DMS 273 (cell line): ENCODE measurements around the gene TMEM8B.

Experiments
- DNase-seq: peaks from one replicate; lab custom pipeline; 2025; ENCODE audit not compliant: unreplicated experiment; lab: John Stamatoyannopoulos, UW

TMEM8B gene, protein sequence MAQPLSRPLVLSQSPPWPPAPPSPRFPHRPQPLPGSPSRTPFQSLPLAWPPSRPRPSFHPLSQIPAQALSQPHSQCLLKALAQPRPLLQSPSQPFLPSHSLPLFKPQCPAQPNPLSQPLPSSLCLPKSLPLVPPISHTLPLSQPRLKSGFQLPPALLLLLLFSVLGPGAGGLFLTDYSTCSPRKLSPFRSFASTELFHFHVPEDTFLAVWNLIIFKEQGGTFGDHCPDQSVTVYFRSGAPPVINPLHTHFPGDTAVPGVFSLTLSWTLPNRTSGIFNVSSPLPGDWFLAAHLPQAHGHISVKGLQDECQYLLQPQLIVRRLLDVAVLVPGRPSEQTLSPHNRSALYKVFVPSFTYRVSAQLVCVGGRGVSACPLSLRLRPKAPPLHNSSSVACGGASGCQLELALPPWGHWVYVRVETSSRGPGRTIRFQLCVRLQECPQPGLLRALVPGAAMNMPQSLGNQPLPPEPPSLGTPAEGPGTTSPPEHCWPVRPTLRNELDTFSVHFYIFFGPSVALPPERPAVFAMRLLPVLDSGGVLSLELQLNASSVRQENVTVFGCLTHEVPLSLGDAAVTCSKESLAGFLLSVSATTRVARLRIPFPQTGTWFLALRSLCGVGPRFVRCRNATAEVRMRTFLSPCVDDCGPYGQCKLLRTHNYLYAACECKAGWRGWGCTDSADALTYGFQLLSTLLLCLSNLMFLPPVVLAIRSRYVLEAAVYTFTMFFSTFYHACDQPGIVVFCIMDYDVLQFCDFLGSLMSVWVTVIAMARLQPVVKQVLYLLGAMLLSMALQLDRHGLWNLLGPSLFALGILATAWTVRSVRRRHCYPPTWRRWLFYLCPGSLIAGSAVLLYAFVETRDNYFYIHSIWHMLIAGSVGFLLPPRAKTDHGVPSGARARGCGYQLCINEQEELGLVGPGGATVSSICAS

DNA sequence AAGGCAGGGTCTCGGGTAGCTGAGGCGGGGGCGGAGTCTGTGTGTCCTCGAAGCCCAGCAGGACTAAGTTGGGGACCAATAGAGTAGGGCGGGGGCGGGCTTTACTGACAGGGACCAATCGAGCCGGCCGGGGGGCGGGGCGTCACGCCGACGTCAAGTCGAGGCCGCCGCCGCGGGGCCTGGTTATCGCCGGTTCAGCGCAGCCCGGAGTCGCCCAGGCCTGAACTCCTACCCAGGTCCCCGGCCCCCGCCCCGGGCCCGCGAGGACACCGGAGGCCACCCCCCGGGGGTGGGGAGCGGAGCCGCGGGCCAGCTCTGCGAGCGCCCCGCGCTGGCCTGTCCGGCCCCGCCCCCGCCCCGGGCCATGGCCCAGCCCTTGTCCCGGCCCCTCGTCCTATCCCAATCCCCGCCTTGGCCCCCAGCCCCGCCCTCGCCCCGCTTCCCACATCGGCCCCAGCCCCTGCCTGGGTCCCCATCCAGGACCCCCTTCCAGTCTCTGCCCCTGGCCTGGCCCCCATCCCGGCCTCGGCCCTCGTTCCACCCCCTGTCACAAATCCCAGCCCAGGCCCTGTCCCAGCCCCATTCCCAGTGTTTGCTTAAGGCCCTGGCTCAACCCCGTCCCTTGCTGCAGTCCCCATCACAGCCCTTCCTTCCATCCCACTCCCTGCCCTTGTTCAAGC, at the start of gene TMEM8B:
TMEM8B (plus strand) TSS at position 145 of the 680 bp plus-strand sequence; CDS start at position 365, 220 bp downstream.
- peak; percentile 96 for DNase-seq

DNA sequence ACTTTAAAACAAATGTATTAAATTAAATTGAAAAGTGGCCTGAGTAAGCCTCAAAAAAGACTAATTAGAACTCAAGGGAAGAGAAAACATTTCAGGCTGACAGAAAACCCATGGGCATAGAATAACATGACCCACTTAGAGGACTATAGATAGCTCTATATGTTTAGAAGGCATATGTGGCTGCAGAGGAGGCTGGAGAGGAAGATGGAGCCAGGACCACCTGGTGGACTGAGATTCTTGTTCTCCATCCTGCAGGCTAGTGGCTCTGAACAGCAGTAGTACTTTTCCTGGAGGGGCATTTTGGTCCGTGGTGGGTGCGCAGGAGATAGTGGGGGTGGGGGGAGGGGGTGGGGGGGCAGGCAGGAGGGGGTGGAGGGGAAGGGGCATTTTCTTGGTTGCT, 48.0 kb upstream of the TMEM8B start:
- no peak for DNase-seq

DNA sequence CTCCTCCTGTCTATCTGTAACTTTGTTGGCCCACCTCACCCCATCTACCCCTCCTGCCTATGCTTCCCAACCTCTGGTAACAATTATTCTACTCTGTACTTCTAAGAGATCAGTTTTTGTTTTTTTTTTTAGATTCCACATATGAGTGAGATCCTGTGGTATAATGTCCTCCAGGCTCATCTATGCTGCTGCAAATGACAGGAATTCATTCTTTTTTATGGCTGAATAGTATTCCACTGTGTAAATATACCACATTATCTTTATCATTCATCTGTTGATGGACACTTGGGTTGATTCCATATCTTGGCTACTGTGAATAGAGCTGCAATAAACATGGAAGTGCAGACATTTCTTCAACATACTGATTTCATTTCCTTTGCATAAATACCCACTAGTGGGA, 45.6 kb upstream of the TMEM8B start:
- DNase-seq, result no peak

DNA sequence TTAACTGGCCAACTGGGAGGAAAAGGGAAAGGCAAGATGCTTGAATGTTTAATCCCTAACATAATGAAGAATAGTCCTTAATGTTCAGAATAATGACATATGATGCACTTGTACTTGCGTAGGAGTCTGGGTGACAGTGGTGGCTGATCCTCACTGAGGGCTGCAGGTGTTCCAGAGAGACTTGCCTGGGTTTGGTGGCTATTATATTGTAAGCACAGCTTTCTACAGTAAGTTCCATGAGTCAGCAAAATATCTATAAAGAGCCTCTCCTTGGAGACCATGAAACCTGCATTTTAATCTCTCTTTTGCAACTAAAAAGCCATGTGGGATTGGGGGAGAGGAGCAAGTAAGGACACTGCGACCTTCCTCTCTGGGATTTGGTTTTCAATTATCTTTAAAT, 39.5 kb upstream of the TMEM8B start:
- no peak for DNase-seq

DNA sequence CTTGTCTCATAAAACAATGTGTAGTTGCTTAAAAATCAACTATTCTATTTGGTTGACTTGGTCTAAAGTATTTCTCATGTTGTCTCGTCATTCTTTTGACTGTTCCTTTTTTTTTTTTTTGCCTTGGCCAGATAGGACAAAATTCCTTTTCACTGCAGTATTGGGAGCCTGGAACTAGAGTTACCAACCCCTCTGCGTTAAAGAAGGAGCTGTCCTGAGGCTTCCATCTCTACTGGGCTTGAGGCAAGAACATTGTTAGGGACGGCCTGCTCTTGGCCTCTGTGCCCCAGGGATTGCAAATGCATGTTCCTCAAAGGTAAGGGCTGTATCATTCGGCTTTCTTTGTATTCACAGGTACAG, 39.0 kb upstream of the TMEM8B start:
- DNase-seq, result no peak

DNA sequence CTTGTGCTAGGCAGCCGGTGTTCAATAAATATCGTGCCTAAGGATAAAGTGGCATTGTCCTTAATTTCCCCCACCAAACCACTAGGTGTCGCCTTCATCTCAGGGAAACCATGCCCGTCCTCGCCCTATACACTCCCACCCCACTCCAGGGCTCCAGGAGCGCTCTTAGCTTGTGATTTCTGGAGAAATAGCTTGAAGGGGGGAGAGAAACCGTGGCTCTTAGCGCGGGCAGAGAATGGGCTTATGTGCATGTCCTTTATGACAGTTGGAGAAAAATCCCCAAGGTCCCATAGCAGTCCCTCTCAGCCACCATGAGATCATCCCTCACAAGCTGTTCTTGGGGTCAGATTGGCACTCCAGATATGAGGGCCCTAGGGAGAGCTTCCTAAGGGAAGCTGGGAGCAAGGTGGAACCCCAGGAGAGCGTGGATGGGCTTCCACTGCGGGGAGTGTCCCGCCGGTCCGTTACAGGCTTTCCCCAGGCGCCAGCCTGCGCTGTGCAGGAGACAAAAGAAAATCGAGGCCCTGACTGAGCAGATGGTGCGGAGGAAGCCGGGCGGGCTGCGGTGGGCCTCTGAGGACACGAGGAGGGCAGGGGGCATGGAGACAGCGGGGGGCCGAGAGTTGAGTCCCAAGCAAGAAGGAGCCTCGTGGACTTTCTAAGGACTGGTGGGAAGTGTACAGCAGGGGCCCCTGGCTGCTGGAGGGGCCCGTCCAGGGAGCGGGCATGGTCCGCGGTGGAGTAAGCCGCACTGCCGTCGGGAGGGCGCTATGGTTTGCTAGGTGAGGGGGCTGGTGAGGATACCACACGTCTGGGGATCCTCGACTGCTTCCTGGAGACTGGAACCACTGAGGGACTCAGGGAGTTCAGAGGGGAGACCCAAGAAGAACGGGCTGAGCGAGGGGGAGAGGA, 38.4 kb upstream of the TMEM8B start:
- peak; percentile 87 for DNase-seq

DNA sequence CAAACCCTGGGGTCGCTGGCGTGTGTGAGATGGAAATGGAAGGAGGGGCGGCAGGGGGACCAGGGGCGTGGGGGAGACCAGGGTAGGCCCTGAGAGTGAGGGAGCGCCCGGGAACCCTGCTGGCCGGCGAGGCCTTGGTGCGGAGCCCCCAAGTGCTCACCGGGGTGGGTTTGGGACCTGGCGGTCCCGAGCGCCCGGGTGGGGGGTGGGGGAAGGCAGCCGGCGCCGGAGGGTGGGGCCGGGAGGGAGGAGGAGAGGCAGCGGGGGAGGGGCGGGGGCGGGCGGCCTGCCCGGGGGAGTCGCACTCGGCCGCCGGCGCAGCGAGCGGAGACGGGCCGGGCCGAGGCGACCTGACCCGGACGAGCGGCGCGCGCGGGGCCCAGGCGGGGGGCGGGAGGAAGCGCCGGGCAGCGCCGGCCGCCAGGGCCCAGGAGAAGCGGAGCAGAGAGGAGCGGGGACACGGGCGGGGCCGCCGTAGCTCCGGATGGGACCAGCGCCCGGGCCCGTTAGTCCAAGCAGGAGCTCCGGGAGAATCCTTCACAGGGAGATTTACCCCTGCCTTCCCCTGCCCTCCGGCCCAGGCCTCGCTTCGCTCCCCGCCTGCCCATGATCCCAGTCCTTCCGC, 37.6 kb upstream of the TMEM8B start, which contains the start of gene NPR2:
NPR2 (plus strand) TSS at position 295 of the 625 bp plus-strand sequence. CDS start 818 bp downstream, outside the sequence.
- DNase-seq, result peak; percentile 29

DNA sequence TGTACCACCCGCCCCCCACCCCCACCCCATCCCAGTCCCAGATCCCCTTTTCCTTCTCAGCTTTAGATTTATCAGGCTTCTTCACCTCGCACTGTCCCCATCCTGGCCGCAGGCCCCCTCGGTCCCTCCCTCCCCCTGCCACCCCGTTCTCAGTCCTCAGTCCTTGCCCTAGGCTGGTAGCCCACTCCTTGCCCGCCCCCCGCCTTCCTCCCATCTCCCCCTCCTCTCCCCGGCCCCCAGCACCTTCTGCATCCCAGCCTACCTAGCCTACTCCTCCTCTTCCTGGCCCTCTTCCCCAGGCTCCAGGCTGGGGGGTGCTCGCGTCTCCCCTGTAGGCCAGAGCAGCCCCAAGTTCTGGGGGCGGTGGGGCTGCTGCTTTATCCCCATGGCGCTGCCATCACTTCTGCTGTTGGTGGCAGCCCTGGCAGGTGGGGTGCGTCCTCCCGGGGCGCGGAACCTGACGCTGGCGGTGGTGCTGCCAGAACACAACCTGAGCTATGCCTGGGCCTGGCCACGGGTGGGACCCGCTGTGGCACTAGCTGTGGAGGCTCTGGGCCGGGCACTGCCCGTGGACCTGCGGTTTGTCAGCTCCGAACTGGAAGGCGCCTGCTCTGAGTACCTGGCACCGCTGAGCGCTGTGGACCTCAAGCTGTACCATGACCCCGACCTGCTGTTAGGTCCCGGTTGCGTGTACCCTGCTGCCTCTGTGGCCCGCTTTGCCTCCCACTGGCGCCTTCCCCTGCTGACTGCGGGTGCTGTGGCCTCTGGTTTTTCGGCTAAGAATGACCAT, 36.8 kb upstream of the TMEM8B start:
- no peak for DNase-seq

DNA sequence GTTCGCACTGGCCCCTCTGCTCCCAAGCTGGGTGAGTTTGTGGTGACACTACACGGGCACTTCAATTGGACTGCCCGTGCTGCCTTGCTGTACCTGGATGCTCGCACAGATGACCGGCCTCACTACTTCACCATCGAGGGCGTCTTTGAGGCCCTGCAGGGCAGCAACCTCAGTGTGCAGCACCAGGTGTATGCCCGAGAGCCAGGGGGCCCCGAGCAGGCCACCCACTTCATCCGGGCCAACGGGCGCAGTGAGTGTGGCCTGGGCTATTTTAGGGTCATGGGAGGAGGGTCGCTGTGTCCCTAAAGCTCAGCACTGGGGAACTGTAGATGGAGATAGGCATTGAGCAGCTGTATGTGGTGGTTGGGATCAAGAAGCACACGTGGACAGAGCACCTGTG, 36.2 kb upstream of the TMEM8B start:
- no peak for DNase-seq

DNA sequence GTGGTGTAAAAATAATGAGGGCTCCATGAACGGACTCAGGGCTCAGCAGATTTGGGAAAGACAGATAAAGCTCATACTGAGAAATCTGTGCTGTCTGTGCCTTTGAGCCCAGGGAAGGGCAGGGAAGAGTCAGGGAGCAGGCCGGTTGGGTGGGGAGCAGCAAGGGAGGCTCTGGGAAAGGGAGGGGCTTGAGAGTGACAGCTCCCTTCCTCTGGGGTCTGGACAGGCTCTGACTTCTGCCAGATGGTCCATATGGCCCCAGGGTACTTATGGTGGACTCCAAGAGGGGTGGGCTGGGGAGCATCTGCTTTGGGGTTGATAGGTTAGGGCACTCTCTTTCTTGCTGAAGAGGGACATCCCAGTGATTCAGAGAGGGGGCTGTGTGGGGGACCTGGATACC, 35.6 kb upstream of the TMEM8B start:
- no peak for DNase-seq

DNA sequence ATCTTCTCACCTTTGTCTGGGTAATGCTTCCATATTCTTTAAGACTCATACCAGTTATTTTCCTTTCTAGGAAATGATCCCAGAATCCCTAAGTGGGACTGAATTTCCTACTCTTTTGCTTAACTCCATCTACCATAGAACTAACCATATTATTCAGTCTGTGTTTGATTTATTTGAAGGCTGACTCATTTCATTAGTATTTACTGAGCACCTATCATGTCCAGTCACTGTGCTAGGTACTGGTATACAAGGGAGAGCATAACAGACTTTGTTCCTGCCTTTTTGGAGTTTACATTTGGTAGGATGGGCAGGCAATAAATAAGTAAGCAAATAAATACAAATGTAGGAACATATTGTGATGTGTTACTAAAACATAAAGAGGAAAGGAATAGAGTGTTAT, 33.3 kb upstream of the TMEM8B start:
- no peak for DNase-seq

DNA sequence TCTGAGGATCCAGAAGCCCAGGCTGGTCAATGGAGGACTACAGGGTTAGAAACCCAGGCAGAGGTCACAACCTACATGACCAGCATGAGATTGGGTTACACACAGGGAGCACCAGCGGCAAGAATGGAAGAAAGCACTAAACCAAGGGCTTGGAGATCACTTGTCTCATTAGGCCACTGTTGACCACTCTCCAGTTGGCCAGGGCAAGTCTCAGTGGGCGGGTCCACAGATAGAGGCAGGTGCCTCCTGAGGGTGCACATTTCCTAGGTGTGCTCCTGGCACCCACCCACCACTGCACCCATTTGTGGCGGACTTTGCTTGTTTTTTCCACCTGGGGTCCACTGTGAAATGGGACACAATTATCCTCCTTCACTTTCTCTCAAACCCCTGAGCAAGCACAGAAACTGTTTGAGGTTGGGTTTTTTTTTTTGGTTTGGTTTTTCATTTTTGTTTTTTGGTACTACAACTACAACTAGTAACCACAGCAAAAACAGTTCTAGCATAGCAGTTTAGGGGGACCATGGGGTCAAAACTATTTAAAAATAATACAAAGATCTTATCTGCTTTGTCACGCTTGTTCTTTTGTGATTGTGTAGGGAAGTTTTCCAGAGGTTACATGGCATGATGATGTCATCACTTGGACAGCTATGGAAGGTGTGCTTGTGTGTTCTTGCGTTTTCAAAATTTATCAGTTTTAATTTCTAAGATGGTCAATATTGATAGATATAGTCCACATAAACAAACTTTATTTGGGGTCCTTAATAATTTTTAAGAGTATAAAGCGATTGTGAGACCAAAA, 31.5 kb upstream of the TMEM8B start:
- DNase-seq, result no peak

DNA sequence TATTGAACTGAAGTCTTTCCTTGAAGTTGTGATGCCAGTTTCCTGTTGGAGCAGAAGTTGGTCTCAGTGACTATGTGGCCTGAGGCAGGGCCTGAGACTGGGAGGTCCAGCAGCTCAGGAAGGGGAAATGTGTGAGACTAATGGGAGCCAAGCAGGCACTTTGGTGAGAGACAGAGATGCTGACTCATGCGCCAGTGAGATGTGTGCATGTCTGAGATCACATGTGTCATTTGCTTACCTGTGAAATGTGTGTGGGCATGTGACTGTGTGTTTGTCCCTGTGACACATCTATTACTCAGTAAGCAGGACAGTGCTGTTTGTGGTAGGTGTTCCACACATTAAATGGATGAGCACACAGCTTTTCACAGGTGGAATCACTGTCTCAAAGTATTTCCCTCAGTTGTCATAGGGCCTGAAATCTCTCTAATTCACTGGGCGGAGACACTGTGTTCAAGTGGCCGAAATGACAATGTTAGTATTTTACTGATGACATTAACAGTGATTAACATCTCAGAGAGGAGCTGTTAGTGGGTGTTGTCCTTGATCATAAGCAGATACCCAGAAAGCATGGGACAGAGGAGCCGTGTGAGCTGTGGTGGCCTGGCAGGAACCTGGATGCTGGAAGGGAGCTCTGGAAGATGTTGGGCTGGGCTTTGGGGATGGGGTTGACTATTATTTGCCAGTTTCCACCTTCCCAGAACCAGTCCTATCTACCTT, 30.2 kb upstream of the TMEM8B start:
- DNase-seq, result no peak

DNA sequence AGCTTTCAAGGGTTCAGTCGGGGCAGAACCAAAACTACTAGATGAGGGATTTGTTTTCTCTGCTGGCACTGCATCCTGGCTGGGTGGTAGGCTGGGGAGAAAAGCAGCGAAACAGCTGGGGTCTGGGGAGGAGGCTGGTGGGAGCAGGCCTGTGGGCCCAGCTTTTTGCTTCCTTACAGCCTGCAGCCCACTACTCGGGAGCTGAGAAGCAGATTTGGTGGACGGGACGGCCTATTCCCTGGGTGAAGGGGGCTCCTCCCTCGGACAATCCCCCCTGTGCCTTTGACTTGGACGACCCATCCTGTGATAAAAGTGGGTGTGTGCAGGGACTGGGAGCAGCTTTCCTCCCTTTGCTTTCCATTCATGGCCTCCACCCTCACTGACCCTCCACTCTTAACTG, 28.5 kb upstream of the TMEM8B start:
- no peak for DNase-seq

DNA sequence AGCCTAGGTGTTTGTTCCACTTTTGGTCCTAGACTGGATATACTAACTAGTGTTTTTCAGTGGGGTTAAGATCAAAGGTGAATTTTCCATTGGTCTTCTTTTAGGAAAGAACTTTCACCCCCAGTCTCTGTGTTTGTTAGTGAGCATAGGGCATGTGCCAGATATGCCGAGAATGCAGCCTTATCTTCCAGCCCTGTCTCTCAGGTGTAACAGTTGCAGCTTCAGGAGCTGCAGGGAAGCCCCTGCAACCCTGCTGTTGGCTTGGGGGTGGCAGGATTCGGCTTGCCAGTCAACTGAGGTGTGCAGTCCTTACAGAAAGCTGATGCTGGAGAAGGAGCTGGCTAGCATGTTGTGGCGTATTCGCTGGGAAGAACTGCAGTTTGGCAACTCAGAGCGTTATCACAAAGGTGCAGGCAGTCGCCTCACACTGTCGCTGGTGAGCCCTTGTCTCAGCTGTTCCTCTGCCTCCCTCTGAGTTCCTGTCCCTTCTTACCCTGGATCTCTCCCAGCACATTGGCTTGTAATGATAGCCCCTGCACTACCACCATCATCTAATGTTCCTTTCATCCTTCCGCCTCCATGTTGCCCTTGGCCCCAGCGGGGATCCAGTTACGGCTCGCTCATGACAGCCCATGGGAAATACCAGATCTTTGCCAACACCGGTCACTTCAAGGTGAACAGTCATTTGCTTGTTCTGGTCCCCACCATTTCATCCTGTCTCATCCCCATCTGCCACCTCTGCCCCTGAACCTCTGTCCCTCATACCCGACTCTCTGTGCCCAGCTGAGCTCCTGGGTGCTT, 27.5 kb upstream of the TMEM8B start:
- no peak for DNase-seq

DNA sequence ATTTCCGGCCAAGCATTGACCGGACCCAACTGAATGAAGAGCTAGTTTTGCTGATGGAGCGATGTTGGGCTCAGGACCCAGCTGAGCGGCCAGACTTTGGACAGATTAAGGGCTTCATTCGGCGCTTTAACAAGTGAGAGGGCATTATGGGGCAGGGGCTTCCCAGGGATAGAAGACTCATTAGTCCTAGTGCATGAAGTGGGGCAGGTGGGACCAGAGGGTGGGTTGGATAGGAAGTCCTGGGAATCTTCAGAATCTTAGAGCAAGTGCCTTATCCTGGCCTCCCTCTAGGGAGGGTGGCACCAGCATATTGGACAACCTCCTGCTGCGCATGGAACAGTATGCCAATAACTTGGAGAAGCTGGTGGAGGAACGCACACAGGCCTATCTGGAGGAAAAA, 22.9 kb upstream of the TMEM8B start:
- DNase-seq, result no peak

DNA sequence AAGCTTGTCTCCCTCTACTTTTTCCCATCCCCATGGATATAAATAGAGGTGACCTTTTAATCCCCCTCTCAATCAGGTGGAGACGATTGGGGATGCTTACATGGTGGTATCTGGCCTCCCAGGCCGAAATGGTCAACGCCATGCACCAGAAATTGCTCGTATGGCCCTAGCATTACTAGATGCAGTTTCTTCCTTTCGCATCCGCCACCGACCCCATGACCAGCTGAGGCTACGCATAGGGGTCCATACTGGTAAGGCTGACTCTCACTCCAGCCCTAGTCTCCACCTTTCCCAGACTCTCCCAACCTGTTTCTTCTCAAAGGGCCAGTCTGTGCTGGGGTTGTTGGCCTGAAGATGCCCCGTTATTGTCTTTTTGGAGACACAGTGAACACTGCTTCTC, 20.6 kb upstream of the TMEM8B start:
- DNase-seq, result no peak
